HG02840 (cell line): ENCODE results near the gene METAP1D.

ENCODE experiments used
- ATAC-seq: cut with Tn5 transposase; IDR thresholded peaks from one replicate; pipeline ENCODE4 v1.9.1; 2021; ENCODE audit warnings: mild to moderate bottlenecking, moderate library complexity, moderate number of reproducible peaks; ENCODE audit not compliant: unreplicated experiment, low FRiP score

Gene METAP1D

GRCh38 chr2:172128484-172128883, 128.7 kb downstream of the METAP1D start:
- ATAC-seq, result no peak

GRCh38 chr2:172129404-172129803, 129.7 kb downstream of the METAP1D start:
- no peak for ATAC-seq
